Measurements from ENCODE around the gene ALDH2.
"Not testable (repeated sequence)": the region's sequence is repeated elsewhere in the genome, so short reads cannot be mapped to it uniquely, and the experiment has no call there.

DNA sequence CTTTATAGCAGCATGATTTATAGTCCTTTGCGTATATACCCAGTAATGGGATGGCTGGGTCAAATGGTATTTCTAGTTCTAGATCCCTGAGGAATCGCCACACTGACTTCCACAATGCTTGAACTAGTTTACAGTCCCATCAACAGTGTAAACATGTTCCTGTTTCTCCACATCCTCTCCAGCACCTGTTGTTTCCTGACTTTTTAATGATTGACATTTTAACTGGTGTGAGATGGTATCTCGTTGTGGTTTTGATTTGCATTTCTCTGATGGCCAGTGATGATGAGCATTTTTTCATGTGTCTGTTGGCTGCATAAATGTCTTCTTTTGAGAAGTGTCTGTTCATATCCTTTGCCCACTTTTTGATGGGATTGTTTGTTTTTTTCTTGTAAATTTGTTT lies 62.9 kb downstream of the ALDH2 start:
- TF ChIP-seq, protein P1, sequence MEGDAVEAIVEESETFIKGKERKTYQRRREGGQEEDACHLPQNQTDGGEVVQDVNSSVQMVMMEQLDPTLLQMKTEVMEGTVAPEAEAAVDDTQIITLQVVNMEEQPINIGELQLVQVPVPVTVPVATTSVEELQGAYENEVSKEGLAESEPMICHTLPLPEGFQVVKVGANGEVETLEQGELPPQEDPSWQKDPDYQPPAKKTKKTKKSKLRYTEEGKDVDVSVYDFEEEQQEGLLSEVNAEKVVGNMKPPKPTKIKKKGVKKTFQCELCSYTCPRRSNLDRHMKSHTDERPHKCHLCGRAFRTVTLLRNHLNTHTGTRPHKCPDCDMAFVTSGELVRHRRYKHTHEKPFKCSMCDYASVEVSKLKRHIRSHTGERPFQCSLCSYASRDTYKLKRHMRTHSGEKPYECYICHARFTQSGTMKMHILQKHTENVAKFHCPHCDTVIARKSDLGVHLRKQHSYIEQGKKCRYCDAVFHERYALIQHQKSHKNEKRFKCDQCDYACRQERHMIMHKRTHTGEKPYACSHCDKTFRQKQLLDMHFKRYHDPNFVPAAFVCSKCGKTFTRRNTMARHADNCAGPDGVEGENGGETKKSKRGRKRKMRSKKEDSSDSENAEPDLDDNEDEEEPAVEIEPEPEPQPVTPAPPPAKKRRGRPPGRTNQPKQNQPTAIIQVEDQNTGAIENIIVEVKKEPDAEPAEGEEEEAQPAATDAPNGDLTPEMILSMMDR (IDR thresholded peaks at IDR 0.05; ENCODE audit: insufficient read depth, low read length, poor library complexity, severe bottlenecking): not testable (repeated sequence)
- not testable (repeated sequence) for TF ChIP-seq EZH2phosphoT487 (conservative IDR thresholded peaks at IDR 0.05; ENCODE audit: low read length)

All from SU-DHL-6 (cell line).